ENCODE results near the gene CAMK2A.

The CAMK2A gene

DNA sequence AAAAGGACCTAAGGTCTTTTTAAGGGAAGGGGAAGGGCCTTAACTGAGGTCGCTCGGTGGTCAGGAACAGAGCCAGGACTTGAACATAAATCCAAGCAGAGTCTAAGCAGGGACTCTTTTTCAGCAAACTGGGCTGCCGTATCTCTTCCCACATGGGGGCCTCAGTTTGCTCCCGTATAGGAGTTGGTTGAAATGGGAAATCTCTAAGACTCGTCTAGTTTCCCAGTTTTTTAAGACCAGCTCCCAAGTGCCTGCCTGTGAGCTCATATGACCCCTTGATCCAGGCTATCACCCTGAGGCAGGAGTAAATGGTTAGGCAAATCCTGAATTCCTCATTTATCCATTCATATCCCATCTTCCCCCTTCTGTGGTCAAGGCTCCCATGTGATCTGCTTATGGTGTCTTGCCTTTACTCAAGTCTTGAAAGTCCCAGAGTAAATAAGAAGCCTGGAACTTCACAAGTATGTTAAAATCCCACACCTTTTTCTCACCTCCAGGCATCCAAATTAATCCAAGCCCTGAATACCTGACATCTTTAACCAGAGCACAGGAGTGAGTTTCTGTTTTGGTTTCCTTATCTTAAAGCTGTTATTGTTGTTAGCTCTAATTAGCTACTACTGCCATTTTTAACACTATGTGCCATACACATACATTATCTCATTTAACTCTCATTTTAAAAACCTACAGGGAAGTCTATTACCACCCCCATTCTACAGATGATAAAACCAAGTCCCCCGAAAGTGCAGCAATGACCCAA, 10.2 kb upstream of the CAMK2A start:
- no peak for DNase-seq

GRCh38 chr5:150298701-150299451, 9.3 kb upstream of the CAMK2A start:
- DNase-seq: no peak

- no peak for DNase-seq
Observed at GRCh38 chr5:150297934-150298595, 8.5 kb upstream of the CAMK2A start.

DNA sequence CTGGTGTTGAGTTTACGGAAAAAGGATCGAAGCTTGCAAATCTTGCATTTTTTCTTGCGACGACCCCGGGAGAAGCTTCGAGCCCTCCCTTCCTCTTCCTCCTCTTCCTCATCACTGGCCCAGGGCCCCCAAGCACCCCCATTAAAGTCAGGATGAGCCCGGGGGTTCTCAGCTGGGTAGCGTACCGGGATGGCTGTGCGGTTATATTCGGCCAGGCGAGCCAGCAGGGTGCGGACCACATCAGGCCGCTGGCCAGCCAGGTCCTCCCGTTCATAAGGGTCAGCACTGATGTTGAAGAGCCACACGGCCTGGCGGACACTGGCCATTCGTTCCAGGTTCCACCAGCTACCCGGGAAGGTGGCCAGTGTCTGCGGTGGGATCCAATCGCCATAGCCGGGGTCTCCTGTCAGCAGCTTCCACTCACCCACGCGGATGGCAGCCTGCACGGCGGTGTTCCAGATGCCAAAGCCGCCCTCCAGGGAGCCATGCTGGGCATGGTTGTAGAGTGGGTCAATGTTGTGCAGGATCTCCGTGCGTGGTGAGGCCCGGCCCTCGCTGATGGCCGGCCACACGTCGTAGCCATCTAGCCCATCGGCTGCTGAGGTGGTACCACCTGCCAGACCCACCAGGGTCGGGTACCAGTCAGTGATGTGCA, 7.8 kb upstream of the CAMK2A start:
- DNase-seq: no peak

GRCh38 chr5:150296496-150296895, 6.9 kb upstream of the CAMK2A start:
- no peak for DNase-seq

DNA sequence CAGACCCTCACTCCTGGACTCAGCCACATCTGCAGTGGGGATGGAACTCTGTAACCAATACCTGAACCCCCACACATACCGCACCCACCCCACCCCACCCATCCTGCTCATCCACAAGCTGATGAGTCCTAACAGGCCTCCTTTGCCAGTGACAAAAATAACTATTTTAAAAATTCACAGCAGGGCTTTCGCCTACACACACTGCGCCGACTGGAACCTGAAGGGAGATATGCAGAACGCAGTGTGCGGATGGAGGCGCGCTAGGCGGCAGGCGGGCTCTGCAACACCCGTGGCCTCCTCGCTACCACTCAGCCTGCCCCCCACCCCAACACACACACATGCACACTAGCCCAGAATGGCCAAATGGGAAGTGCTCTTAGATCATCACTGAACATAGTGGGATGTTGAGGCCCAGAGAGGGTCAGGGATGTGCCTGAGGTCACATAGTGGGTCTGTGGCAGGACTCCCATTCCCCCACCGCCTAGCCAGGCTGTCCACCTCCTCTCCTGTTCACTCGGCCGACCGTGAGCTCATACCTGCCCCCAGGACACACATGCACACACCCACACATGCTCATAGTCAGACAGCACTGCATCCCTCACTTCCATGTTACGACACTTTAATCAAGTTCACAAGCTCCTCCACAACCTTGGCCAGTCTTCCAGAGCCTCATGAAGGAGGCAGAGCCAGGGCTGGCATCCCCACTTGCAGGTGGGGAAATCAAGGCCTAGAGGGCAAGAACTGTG, 6.3 kb upstream of the CAMK2A start:
- DNase-seq: no peak

DNA sequence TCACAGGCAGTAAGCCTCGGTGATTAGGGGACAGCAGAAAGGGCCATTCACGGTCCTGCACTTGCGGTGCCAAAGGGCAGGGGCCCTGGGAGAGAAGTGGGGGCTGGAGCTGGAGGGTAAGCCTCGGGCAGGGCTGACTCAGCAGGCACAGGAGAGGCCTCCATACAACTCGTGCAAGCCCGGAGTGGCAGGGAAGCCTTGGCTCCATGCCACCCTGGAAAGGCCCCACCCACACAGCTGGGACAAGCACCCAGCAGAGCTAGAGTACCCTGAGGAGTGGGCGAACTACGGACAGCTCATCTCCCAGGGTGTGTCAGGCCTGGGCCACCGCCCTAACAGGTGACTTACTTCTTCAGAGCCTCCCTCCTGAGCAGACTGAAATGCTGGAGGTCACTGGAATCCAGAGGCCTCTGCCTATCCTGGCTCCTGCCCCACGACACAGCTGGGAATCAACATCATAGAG, 5.6 kb upstream of the CAMK2A start:
- no peak for DNase-seq

GRCh38 chr5:150294551-150295071, 5.0 kb upstream of the CAMK2A start:
- DNase-seq: no peak

DNA sequence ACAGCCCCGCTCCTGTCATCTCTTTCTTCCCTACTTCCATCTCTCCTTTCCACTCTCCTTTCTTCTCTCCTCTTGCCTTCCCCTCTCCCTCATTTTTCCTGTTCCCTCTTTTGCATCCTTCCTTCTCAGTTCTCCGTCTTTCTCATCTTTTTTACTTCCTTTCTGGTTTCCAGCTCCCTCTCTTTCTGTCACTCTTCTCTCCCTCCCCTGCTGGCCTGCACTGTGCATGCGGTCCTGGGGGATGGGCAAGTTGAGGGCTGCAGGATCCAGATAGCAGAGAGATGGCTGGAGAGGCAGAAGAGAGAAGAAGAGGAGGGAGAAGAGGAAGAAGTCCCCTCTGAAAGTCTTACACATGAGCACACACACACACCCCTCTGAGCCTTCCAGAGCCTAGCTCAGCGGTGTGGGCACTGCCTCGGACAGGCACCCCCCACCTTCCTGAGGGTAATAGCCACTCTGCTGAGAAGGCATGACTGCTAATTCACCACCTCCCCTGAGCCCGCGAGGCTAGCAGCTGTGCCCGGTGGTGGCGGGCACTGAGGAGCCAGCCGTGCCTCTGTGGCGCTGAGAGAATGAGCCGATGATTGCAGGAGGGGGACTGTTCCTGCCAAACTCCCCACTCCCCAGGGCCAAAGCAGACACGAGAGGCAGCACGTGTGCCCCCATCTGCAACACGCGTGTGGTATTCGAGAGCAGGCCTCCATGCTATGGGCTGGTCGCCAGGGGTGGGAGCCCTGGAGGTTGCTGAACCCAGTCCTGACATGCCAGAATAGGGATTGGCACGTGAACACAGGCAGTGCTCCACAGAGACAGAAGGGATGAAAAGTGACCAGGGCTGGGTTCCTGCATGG, 3.7 kb upstream of the CAMK2A start:
- no peak for DNase-seq

- no peak for DNase-seq
Observed at GRCh38 chr5:150291388-150292385, 2.1 kb upstream of the CAMK2A start.

- no peak for DNase-seq
Observed at GRCh38 chr5:150288791-150289190, 782 bp downstream of the CAMK2A start.

DNA sequence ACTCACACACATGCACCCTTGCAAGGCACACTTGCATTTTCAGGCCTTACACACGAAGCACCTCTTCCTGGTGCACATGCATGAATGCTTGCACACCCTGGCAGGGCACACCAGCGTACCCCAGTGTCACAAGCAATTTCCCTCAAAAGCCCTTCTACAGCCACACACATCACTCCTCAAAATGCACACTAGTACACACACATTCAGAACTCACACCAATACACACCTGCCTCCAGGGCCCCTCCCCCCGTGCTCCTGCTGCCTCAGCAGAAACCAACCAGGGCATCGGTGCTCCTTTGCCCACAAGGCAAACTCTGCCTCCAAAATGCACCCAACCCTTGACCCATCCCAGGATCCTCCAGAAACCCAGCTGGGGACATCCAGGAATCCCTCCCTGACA, 1.2 kb downstream of the CAMK2A start:
- no peak for DNase-seq

- no peak for DNase-seq
Observed at GRCh38 chr5:150286820-150287219, 2.8 kb downstream of the CAMK2A start.

- DNase-seq: no peak
Observed at GRCh38 chr5:150285114-150285513, 4.5 kb downstream of the CAMK2A start.

DNA sequence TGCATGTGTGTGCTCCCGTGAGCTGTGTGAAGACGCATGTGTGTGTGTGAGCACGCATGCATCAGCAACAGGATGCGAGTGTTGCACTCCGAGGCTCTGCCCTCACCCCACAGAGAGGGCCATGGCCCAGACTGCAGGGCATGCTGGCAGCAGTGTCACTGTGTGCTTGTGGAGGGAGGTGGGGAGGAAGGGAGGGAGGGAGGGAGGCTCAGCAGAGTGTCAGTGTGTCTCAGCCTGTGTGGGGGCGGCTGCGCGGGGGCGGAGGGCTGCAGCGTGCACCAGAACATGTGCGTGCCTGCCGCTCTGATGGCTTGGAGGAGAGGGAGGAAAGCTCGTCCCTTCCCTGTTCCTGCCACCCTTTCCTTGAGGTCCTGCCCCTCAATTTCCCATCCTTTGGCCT, 5.3 kb downstream of the CAMK2A start:
- no peak for DNase-seq

DNA sequence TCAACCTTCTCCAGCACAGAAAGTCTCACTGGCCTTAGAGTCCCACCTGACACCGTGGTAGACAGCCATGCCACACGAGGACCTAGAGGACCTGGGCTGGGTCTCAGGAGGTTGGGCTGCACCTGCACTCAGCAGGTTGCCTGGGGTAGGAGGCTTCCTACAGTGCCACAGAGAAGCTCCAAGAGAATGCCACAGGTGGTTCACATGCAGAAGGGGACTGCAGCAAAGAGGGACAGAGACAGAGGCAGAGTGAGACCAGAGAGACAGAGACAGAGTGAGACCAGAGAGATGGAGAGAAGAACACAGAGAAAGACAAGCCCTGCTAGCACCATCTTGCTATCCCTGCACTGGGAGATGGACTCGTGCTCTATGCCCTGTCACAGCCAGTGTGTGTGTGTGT, 5.7 kb downstream of the CAMK2A start:
- DNase-seq: no peak

GRCh38 chr5:150281987-150282386, 7.6 kb downstream of the CAMK2A start:
- no peak for DNase-seq

GRCh38 chr5:150279330-150280020, 10.1 kb downstream of the CAMK2A start:
- DNase-seq: no peak

GRCh38 chr5:150278916-150279315, 10.7 kb downstream of the CAMK2A start:
- no peak for DNase-seq
